Stimulated activated CD4-positive, alpha-beta T cell treated with anti-CD3 and anti-CD28 coated beads, Interleukin-4, amount 100 ng/mL, for 48 hours (primary cell): ENCODE data around the gene PPP1R13L.
"Not testable (repeated sequence)": the region's sequence is repeated elsewhere in the genome, so short reads cannot be mapped to it uniquely, and the experiment has no call there.

Experiments used
- DNase-seq, 2 donors: peaks; one replicate each; pipeline ENCODE4 v3.0.0-alpha.2; 2020; ENCODE audit warnings: low read depth in 2 of 2

PPP1R13L gene

GRCh38 chr19:45432543-45432942 lies 27.7 kb upstream of the PPP1R13L start:
- DNase-seq = not testable (repeated sequence)

GRCh38 chr19:45431008-45431407 lies 26.1 kb upstream of the PPP1R13L start:
- DNase-seq = not testable (repeated sequence)

- not testable (repeated sequence) for DNase-seq
Observed at GRCh38 chr19:45429896-45430295, 25.0 kb upstream of the PPP1R13L start.

GRCh38 chr19:45428384-45429231 lies 23.7 kb upstream of the PPP1R13L start:
- DNase-seq = no peak

- peak in 1 of 2 donors; percentile 39 for DNase-seq
Observed at GRCh38 chr19:45424191-45425058, 19.6 kb upstream of the PPP1R13L start.

GRCh38 chr19:45423589-45424190 lies 18.8 kb upstream of the PPP1R13L start, which contains the start of gene ERCC1:
Gene ERCC1, minus strand, starts transcription at chr19:45423917. Its CDS starts 543 bp downstream, at chr19:45423374.
- DNase-seq = peak; percentile 61 to 86

GRCh38 chr19:45423033-45423588 lies 18.2 kb upstream of the PPP1R13L start:
- peak in 1 of 2 donors; percentile 89 for DNase-seq

GRCh38 chr19:45421947-45422498 lies 17.2 kb upstream of the PPP1R13L start:
- no peak for DNase-seq

GRCh38 chr19:45420871-45421270 lies 16.0 kb upstream of the PPP1R13L start:
- no peak for DNase-seq

GRCh38 chr19:45420356-45420755 lies 15.5 kb upstream of the PPP1R13L start:
- no peak for DNase-seq

GRCh38 chr19:45419895-45420294 lies 15.0 kb upstream of the PPP1R13L start:
- no peak for DNase-seq

GRCh38 chr19:45419396-45419795 lies 14.5 kb upstream of the PPP1R13L start:
- no peak for DNase-seq

- DNase-seq = no peak
Observed at GRCh38 chr19:45418802-45419201, 13.9 kb upstream of the PPP1R13L start.

- DNase-seq = no peak
Observed at GRCh38 chr19:45417151-45417550, 12.3 kb upstream of the PPP1R13L start.

- DNase-seq = no peak
Observed at GRCh38 chr19:45414468-45414867, 9.6 kb upstream of the PPP1R13L start.

GRCh38 chr19:45413497-45413896 lies 8.6 kb upstream of the PPP1R13L start:
- no peak for DNase-seq

- DNase-seq = not testable (repeated sequence)
Observed at GRCh38 chr19:45410330-45410729, 5.5 kb upstream of the PPP1R13L start.

GRCh38 chr19:45409557-45409920 lies 4.7 kb upstream of the PPP1R13L start:
- no peak for DNase-seq

GRCh38 chr19:45408830-45409556 lies 4.1 kb upstream of the PPP1R13L start:
- no peak for DNase-seq

- no peak for DNase-seq
Observed at GRCh38 chr19:45408121-45408520, 3.3 kb upstream of the PPP1R13L start.

- not testable (repeated sequence) for DNase-seq
Observed at GRCh38 chr19:45407585-45407984, 2.7 kb upstream of the PPP1R13L start.
